GM23248 (cell line): ENCODE data around the gene GABPB2.
"Not testable (repeated sequence)": the region's sequence is repeated elsewhere in the genome, so short reads cannot be mapped to it uniquely, and the experiment has no call there.

Source experiments
- EZH2 ChIP-seq: fragments of 200-600 bp; sonication (generic); IDR thresholded peaks from 2 replicates; pipeline ENCODE4 v1.6.1; 2018; ENCODE audit warnings: antibody characterized with exemption, mild to moderate bottlenecking; ENCODE audit not compliant: insufficient read depth, poor library complexity, severe bottlenecking
- EZH2phosphoT487 ChIP-seq: fragments of 200-600 bp; sonication (generic); IDR thresholded peaks from 2 replicates; pipeline ENCODE4 v1.6.1; 2018; ENCODE audit warnings: antibody characterized with exemption, moderate library complexity, mild to moderate bottlenecking, low read depth; ENCODE audit not compliant: insufficient read depth

DNA sequence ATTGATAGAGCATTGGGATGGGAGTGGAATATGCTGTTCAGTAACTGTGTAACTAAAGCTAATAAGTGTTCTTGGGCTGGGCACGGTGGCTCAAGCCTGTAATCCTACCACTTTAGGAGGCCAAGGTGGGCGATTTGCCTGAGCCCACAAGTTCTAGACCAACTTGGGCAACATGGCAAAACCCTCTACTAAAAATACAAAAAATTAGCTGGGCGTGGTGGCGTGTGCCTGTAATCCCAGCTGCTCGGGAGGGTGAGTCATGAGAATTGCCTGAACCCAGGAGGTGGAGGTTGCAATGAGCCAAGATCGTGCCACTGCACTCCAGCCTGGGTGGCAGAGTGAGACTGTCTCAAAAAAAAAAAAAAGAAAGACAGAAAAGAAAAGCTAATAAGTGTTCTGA, 26.9 kb downstream of the GABPB2 start:
- TF ChIP-seq EZH2phosphoT487, EZH2: not testable (repeated sequence)
